GM12801 (cell line): ENCODE measurements around the gene DHX38.
"Not testable (repeated sequence)": the region's sequence is repeated elsewhere in the genome, so short reads cannot be mapped to it uniquely, and the experiment has no call there.

Experiments
- CTCF ChIP-seq: IDR thresholded peaks from one replicate; pipeline ENCODE4 v1.5.1; 2011; ENCODE audit warnings: control low read depth; ENCODE audit not compliant: insufficient read length; ENCODE audit errors: extremely low read depth

Gene DHX38

GRCh38 chr16:72093448-72094265 lies at the start of gene DHX38, which contains the start of gene TXNL4B:
DHX38 (plus strand) TSS chr16:72093847; CDS start chr16:72096158, 2,311 bp downstream.
TXNL4B (minus strand) TSS chr16:72093620; CDS start chr16:72090749, 2,871 bp downstream.
- no peak for TF ChIP-seq CTCF

GRCh38 chr16:72044296-72044695 lies 49.4 kb upstream of the DHX38 start:
- TF ChIP-seq CTCF, result no peak

- no peak for TF ChIP-seq CTCF
Observed at GRCh38 chr16:72044825-72045359, 48.8 kb upstream of the DHX38 start.

GRCh38 chr16:72049110-72049509 lies 44.5 kb upstream of the DHX38 start:
- no peak for TF ChIP-seq CTCF

GRCh38 chr16:72050769-72051464 lies 42.7 kb upstream of the DHX38 start:
- TF ChIP-seq CTCF, result no peak

GRCh38 chr16:72051818-72052217 lies 41.8 kb upstream of the DHX38 start:
- no peak for TF ChIP-seq CTCF

- not testable (repeated sequence) for TF ChIP-seq CTCF
Observed at GRCh38 chr16:72054254-72054847, 39.3 kb upstream of the DHX38 start, which contains the start of gene HP. HP (plus strand) TSS chr16:72054505; CDS start chr16:72054653, 148 bp downstream.
